PC-3 (cell line): ENCODE measurements around the gene ZNF490. TPM values are rescaled to one million over a fixed set of nuclear protein-coding genes. Genes with fewer than 3 reads are reported as not detected.

Experiments used
- ATAC-seq: fragments of 200-7000 bp; cut with Tn5 transposase; 2 replicates; pipeline ENCODE4 v1.9.1; 2020; ENCODE audit warnings: mild to moderate bottlenecking, moderate library complexity
- BruUV-seq: library from RNA; stranded (reverse); fragments of 400-500 nt; replicated peaks from 2 replicates; lab custom pipeline; 2021; lab: Mats Ljungman, UMichigan
- CTCF ChIA-PET: fragments of 300-600 bp; sonication (Branson Sonifier 250); formaldehyde crosslinking; loops from one replicate; lab custom pipeline; 2022; ENCODE audit warnings: antibody characterized with exemption; lab: Charles Lee
- POLR2A ChIA-PET: fragments of 300-600 bp; sonication (Branson Sonifier 250); formaldehyde crosslinking; loops from one replicate; lab custom pipeline; 2022; ENCODE audit warnings: antibody characterized with exemption; ENCODE audit not compliant: unreplicated experiment; lab: Charles Lee
- DNase-seq: peaks from one replicate; pipeline ENCODE4 v3.0.0-alpha.2; 2015
- H2AFZ ChIP-seq: fragments of 300-600 bp; sonication (generic); 2 replicates; pipeline ENCODE4 v1.6.0; 2016; ENCODE audit warnings: antibody characterized with exemption, low read length
- H3F3A ChIP-seq: fragments of 300-600 bp; sonication (generic); one replicate; pipeline ENCODE4 v1.6.0; 2017; ENCODE audit warnings: antibody characterized with exemption, low read length, control low read depth, mild to moderate bottlenecking; ENCODE audit not compliant: unreplicated experiment
- H3K27ac ChIP-seq: fragments of 300-600 bp; sonication (generic); 2 replicates; pipeline ENCODE4 v1.5.1; 2016; ENCODE audit warnings: mild to moderate bottlenecking, low read length
- H3K27me3 ChIP-seq: fragments of 300-600 bp; sonication (generic); 2 replicates; pipeline ENCODE4 v1.6.1; 2016; ENCODE audit warnings: low read length, mixed read lengths
- H3K36me3 ChIP-seq: fragments of 300-600 bp; sonication (generic); 2 replicates; pipeline ENCODE4 v1.6.1; 2016; ENCODE audit warnings: low read depth, mixed run types, low read length, mixed read lengths
- H3K4me1 ChIP-seq: fragments of 300-600 bp; sonication (generic); 2 replicates; pipeline ENCODE4 v1.5.1; 2016; ENCODE audit warnings: low read length; ENCODE audit not compliant: insufficient read depth
- H3K4me2 ChIP-seq: fragments of 300-600 bp; sonication (generic); 2 replicates; pipeline ENCODE4 v1.6.0; 2016; ENCODE audit warnings: low read length
- H3K4me3 ChIP-seq: fragments of 300-600 bp; sonication (generic); 2 replicates; pipeline ENCODE4 v1.5.1; 2016; ENCODE audit warnings: mild to moderate bottlenecking, low read length, mixed read lengths
- H3K79me2 ChIP-seq: fragments of 300-600 bp; sonication (generic); 2 replicates; pipeline ENCODE4 v1.6.1; 2017; ENCODE audit warnings: low read length, mixed read lengths
- H3K9ac ChIP-seq: fragments of 300-600 bp; sonication (generic); 2 replicates; pipeline ENCODE4 v1.6.0; 2016; ENCODE audit warnings: mild to moderate bottlenecking, low read length
- H3K9me2 ChIP-seq: fragments of 300-600 bp; sonication (generic); replicated peaks from 2 replicates; pipeline ENCODE4 v1.6.1; 2016; ENCODE audit warnings: mixed run types, low read length, mixed read lengths
- H3K9me3 ChIP-seq: fragments of 300-600 bp; sonication (generic); 2 replicates; pipeline ENCODE4 v1.6.1; 2016; ENCODE audit warnings: low read length, mixed read lengths
- H4K20me1 ChIP-seq: fragments of 300-600 bp; sonication (generic); 2 replicates; pipeline ENCODE4 v1.6.1; 2016; ENCODE audit warnings: low read length, mixed read lengths
- CTCF ChIP-seq: fragments of 300-600 bp; sonication (generic); conservative IDR thresholded peaks from 2 replicates; pipeline ENCODE4 v1.5.1; 2017; ENCODE audit warnings: antibody characterized with exemption, low read depth, mild to moderate bottlenecking, low read length
- EZH2 ChIP-seq: fragments of 300-600 bp; sonication (generic); IDR thresholded peaks from one replicate; pipeline ENCODE4 v1.6.1; 2017; ENCODE audit warnings: antibody characterized with exemption, mild to moderate bottlenecking, low read length; ENCODE audit not compliant: unreplicated experiment
- EZH2phosphoT487 ChIP-seq: fragments of 300-600 bp; sonication (generic); IDR thresholded peaks from 2 replicates; pipeline ENCODE4 v1.6.1; 2018; ENCODE audit warnings: mild to moderate bottlenecking, antibody characterized with exemption, low read length, borderline replicate concordance
- intact Hi-C: fragments of 100-400 bp; cut with micrococcal nuclease; formaldehyde crosslinking; loops from 2 replicates; pipeline ENCODE4 v1.9.0; 2023
- total RNA-seq: library from RNA; depleted of rRNA; stranded (reverse); fragments of >200 nt; gene quantifications from 2 replicates; pipeline ENCODE4 v1.2.3, GENCODE V29; 2014

The ZNF490 gene
- total RNA-seq, 1 experiment from 2014 or later, result 10.7 TPM

- BruUV-seq, result no TSS peak
- Histone ChIP-seq H3K27me3 (no peaks in the 10 kb centered on the region), H4K20me1 (peaks cover 8% of the 10 kb centered on the region; the same call in 1 of the 2 replicates), H3K27ac (peak overlapping the region; percentile 48), H3K9me2 (no peaks in the 10 kb centered on the region), H3K4me2 (peak overlapping the region; percentile 95), H3K9ac (peak overlapping the region; percentile 92), H3K36me3 (peaks cover 28% of the 10 kb centered on the region), H3K9me3 (no peaks in the 10 kb centered on the region), H2AFZ (peak overlapping the region; percentile 84), H3K4me1 (peaks cover 10% of the 10 kb centered on the region), H3K79me2 (peaks cover 66% of the 10 kb centered on the region), H3K4me3 (peak overlapping the region; percentile 94), H3F3A (no peaks in the 10 kb centered on the region)
- ChIA-PET CTCF (interaction anchor here (1.1 kb wide), 1 partner anchor 29 kb away, joined by 3 read pairs; no protein-coding TSS in a partner anchor), POLR2A (no interaction called here)
- TF ChIP-seq EZH2, result no peak
- no peak for TF ChIP-seq CTCF
- TF ChIP-seq EZH2phosphoT487, result no peak
- peak; percentile 81 for DNase-seq
- intact Hi-C loops, result loop anchor here (2.0 kb wide), 2 partner anchors 47 to 55 kb away; partner anchors contain the start of genes MAN2B1 and WDR83
- peak; percentile 73 for ATAC-seq
Measured at GRCh38 chr19:12611361-12611699, 717 bp upstream of the ZNF490 start.

- no peak overlapping the region for H3K27ac ChIP-seq
- H3K9ac ChIP-seq, result no peak overlapping the region
- no peak for TF ChIP-seq EZH2
- DNase-seq (no peak), ATAC-seq (no peak)
- H4K20me1 ChIP-seq, result no peaks in the 10 kb centered on the region
- no peak overlapping the region for H2AFZ ChIP-seq
- H3K36me3 ChIP-seq, result peaks cover 7% of the 10 kb centered on the region; the same call in 1 of the 2 replicates
- no peaks in the 10 kb centered on the region for H3K27me3 ChIP-seq
- ChIA-PET POLR2A (no interaction called here), CTCF (no interaction called here)
- H3F3A ChIP-seq, result no peaks in the 10 kb centered on the region
- intact Hi-C loops, result no loop called here
- no peak overlapping the region for H3K4me2 ChIP-seq
- peaks cover 31% of the 10 kb centered on the region for H3K79me2 ChIP-seq
- H3K9me3 ChIP-seq, result no peaks in the 10 kb centered on the region
- peaks cover 10% of the 10 kb centered on the region for H3K4me1 ChIP-seq
- no TSS peak for BruUV-seq
- H3K9me2 ChIP-seq, result no peaks in the 10 kb centered on the region
- H3K4me3 ChIP-seq, result no peak overlapping the region
Measured at GRCh38 chr19:12607631-12608030, 3.0 kb downstream of the ZNF490 start.

- DNase-seq (no peak), ATAC-seq (no peak)
- peaks cover 23% of the 10 kb centered on the region for H3K79me2 ChIP-seq
- H3K9me3 ChIP-seq, result no peaks in the 10 kb centered on the region
- CTCF ChIA-PET, result no interaction called here
- no peak overlapping the region for H3K27ac ChIP-seq
- 0 out of 2 replicates have a peak, but pooled peaks cover 4% of the 10 kb centered on the region for H3K36me3 ChIP-seq
- BruUV-seq, result no TSS peak
- no peaks in the 10 kb centered on the region for H3F3A ChIP-seq
- POLR2A ChIA-PET, result no interaction called here
- H3K4me3 ChIP-seq, result no peak overlapping the region
- H3K4me2 ChIP-seq, result no peak overlapping the region
- H3K9ac ChIP-seq, result no peak overlapping the region
- intact Hi-C loops, result no loop called here
- no peaks in the 10 kb centered on the region for H3K9me2 ChIP-seq
- H3K4me1 ChIP-seq, result peaks cover 6% of the 10 kb centered on the region
- no peaks in the 10 kb centered on the region for H3K27me3 ChIP-seq
- H4K20me1 ChIP-seq, result no peaks in the 10 kb centered on the region
- H2AFZ ChIP-seq, result no peak overlapping the region
- TF ChIP-seq EZH2 (no peak), EZH2phosphoT487 (no peak), CTCF (no peak)
Measured at GRCh38 chr19:12606796-12607195, 3.8 kb downstream of the ZNF490 start.
